ENCODE measurements around the gene HOXB4.

- TF ChIP-seq CTCF (IDR thresholded peaks at IDR 0.05) (no peak), POLR2A (IDR thresholded peaks at IDR 0.05) (no peak)
Observed at GRCh38 chr17:48579471-48579759, 1.3 kb upstream of the HOXB4 start.

Data from lower leg skin (tissue), 3 donors.